Measurements from ENCODE around the gene RAB3GAP2.
A peak's percentile ranks its signal among the peaks of the same experiment; 100 is the strongest.

The RAB3GAP2 gene

DNA sequence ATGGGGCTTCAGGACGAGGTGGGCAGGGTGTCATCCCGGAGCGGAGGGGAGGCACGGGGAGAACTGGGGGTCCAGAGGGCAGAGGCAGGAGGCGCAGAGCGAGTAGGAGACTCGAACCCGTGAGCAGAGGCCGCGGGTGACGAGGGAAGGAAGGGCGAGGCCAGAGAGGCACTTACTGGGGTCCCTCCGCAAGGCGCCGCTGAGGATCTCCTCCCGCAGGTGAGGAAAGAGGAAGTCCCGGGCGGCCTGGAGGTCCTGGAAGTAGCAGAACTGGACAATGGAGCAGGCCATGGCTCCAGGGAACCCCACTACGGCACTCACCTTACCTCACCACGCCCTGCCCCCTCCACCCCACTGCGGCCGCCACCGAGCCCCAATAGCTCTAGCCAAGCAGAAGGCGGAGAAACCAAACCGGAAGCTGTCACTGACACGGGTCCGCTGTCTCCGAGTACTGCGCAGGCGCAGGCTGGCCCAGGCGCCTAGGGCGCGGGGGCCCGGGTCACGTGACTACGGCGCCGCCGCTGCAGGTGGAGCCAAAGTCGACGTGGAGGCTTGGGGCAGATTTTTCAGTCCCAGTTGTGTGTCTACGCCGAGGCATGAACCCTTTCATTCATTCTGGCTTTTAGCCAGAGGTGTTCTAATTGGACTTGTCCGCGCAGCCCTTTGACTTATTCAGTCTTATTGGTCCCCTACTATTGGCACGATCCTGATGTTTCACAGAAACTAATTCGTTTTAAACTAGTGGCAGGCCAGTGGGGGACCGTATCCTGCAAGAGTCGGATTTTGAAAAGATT lies at the start of gene RAB3GAP2:
Gene RAB3GAP2 (minus strand): TSS at position 407 of the 794 bp plus-strand sequence. CDS start 116 bp downstream, at position 291.
- DNase-seq: peak; percentile 92
- H3K27ac Mint-ChIP-seq: no peak within 1 kb of the TSS
- TF ChIP-seq CTCF (IDR thresholded peaks at IDR 0.05): no peak
- H3K27me3 Mint-ChIP-seq (ENCODE audit: low read depth, poor library complexity): peaks cover 9% of the 10 kb centered on the region
- H3K4me1 Mint-ChIP-seq: peaks cover 10% of the 10 kb centered on the region
- no peak within 1 kb of the TSS for H3K4me3 Mint-ChIP-seq
- H3K36me3 Mint-ChIP-seq (ENCODE audit: low read depth): no peaks in the 10 kb centered on the region
- peaks cover 14% of the 10 kb centered on the region for H3K9me3 Mint-ChIP-seq

DNA sequence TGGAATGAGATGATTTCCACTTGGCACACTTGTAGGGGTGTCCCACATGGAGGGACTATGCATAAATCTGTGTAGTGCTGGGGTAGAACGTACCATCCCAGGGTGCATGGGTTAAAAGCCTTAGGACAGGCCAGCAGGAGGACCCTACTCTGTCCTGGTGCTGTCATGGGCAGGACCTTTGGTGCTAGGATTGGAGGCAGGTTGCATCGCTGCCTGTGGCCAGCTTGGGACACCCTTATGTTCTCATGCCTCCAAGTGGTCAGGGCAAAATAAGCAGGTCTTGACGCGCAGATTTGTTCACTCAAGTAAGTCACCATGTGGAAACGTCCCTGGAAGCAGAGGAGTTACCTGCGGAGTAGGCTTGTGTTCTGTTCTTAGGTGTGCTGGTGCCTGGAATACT lies 49.5 kb upstream of the RAB3GAP2 start:
- Mint-ChIP-seq H3K9me3 (no peaks in the 10 kb centered on the region), H3K27ac (no peak overlapping the region), H3K36me3 (ENCODE audit: low read depth) (no peaks in the 10 kb centered on the region), H3K4me3 (no peak overlapping the region), H3K4me1 (no peaks in the 10 kb centered on the region), H3K27me3 (ENCODE audit: low read depth, poor library complexity) (peaks cover 14% of the 10 kb centered on the region)
- no peak for DNase-seq
- no peak for TF ChIP-seq CTCF (IDR thresholded peaks at IDR 0.05)

DNA sequence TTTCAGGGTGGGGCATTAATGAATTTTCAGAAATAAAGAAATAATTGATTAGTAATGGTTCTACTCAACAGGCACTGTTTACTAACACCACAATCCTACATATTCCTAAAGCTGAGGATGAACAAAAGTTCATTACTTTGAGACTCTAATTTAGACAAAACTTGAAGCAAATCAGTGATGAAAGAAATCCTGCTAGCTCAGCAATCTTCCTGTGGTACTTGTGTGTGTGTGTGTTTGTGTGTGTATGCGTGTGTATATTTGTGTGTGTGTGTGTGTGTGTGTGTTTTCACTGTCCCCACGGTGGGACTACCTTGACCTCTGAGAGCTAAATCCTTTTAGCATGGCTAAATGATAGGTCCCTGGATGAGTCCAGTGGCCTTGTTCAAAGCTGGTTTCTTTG lies 48.5 kb upstream of the RAB3GAP2 start:
- no peak for DNase-seq
- no peaks in the 10 kb centered on the region for H3K36me3 Mint-ChIP-seq (ENCODE audit: low read depth)
- TF ChIP-seq CTCF (IDR thresholded peaks at IDR 0.05): no peak

DNA sequence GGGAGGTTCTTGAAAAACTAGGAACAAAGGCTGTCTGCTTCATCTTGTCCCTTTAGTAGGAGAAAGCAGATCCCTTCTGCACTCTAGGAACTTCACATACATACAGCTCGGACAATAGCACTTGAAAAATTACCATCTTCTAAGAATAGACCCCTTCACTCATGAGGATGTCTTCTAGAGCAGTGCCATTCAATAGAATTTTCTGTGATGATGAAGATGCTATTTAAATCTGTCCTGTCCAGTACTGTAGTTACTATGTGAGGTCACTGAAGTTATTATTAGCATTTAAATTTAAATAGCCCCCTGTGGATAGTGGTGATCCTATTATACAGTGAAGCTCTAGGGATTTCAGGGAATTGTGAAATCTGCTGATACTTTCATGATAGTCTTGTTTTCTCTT lies 46.4 kb upstream of the RAB3GAP2 start:
- H3K9me3 Mint-ChIP-seq: no peaks in the 10 kb centered on the region
- H3K36me3 Mint-ChIP-seq (ENCODE audit: low read depth): no peaks in the 10 kb centered on the region
- H3K4me3 Mint-ChIP-seq: no peak overlapping the region
- peaks cover 17% of the 10 kb centered on the region for H3K27me3 Mint-ChIP-seq (ENCODE audit: low read depth, poor library complexity)
- DNase-seq: no peak
- no peaks in the 10 kb centered on the region for H3K4me1 Mint-ChIP-seq
- H3K27ac Mint-ChIP-seq: no peak overlapping the region
- TF ChIP-seq CTCF (IDR thresholded peaks at IDR 0.05): no peak

More for the DNA sequence above, 48.5 kb upstream of the RAB3GAP2 start:
- no peak overlapping the region for H3K4me3 Mint-ChIP-seq
- peaks cover 14% of the 10 kb centered on the region for H3K27me3 Mint-ChIP-seq (ENCODE audit: low read depth, poor library complexity)
- no peaks in the 10 kb centered on the region for H3K4me1 Mint-ChIP-seq
- no peak overlapping the region for H3K27ac Mint-ChIP-seq
- H3K9me3 Mint-ChIP-seq: no peaks in the 10 kb centered on the region

GRCh38 chr1:220317161-220317560 lies 44.9 kb upstream of the RAB3GAP2 start:
- Mint-ChIP-seq H3K4me1 (no peaks in the 10 kb centered on the region), H3K36me3 (ENCODE audit: low read depth) (no peaks in the 10 kb centered on the region), H3K27ac (no peak overlapping the region), H3K9me3 (no peaks in the 10 kb centered on the region), H3K4me3 (no peak overlapping the region), H3K27me3 (ENCODE audit: low read depth, poor library complexity) (peaks cover 11% of the 10 kb centered on the region)
- no peak for TF ChIP-seq CTCF (IDR thresholded peaks at IDR 0.05)
- no peak for DNase-seq

DNA sequence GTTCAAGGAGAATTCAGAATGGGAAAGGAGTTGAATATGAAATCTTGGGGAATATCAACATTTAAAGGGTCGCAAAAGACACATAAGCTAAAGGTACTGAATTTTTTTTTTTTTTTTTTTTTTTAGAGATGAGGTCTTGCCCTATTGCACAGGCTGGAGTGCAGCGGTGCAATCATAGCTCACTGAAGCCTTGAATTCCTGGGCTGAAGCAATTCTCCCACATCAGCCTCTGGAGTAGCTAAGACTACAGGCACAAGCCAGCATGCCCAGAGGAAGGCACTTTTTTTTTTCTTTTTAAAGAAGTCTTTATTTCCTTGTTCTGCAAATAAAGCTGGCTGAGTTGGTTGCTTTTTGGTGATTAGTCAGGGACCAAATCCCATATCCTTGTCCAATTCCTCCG lies 44.1 kb upstream of the RAB3GAP2 start:
- Mint-ChIP-seq H3K9me3 (no peaks in the 10 kb centered on the region), H3K36me3 (ENCODE audit: low read depth) (no peaks in the 10 kb centered on the region), H3K27me3 (ENCODE audit: low read depth, poor library complexity) (peaks cover 8% of the 10 kb centered on the region), H3K4me1 (no peaks in the 10 kb centered on the region), H3K4me3 (no peak overlapping the region), H3K27ac (no peak overlapping the region)
- no peak for DNase-seq
- no peak for TF ChIP-seq CTCF (IDR thresholded peaks at IDR 0.05)

Measured in nephron progenitor cell (in vitro differentiated cells).